Measurements from ENCODE around the gene CACNB2.
A peak's percentile ranks its signal among the peaks of the same experiment; 100 is the strongest.

The CACNB2 gene

DNA sequence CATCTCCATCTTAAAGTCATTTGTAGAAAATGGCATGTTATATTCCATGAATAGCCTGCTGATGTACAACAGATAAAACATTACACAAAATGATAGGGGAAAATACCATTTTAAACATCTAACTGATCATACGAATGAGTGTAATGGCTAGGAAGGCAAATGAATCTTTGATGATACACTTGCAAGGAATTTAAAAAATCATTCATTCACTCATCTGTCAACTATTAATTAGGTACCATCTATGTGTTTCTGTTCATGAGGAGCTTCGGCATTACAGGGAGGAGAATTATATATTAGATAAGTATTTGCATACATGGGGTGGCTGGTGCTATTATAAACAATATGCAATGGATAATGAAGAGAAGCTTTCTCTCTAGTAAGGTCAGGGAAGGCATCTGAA, 183.7 kb downstream of the CACNB2 start:
- no peaks in the 10 kb centered on the region for H3K4me1 ChIP-seq (ENCODE audit: control insufficient read depth in 1 of 2, insufficient read depth in 2 of 2, low read length in 2 of 2)
- H3K4me3 ChIP-seq (ENCODE audit: low read depth in 1 of 2, low read length in 2 of 2), result no peak overlapping the region
- no peaks in the 10 kb centered on the region for H3K36me3 ChIP-seq (ENCODE audit: control insufficient read depth in 1 of 2, insufficient read depth in 2 of 2, low read length in 2 of 2)
- no peaks in the 10 kb centered on the region for H3K27me3 ChIP-seq (ENCODE audit: control insufficient read depth in 1 of 2, insufficient read depth in 2 of 2, low read length in 2 of 2)
- H3K9me3 ChIP-seq (ENCODE audit: control insufficient read depth in 1 of 2, low read length in 2 of 2), result no peaks in the 10 kb centered on the region
- H3K27ac ChIP-seq (ENCODE audit: low read depth, low read length), result no peak overlapping the region
- H3K9ac ChIP-seq (ENCODE audit: low read depth in 1 of 2, low read length in 2 of 2), result no peak overlapping the region

DNA sequence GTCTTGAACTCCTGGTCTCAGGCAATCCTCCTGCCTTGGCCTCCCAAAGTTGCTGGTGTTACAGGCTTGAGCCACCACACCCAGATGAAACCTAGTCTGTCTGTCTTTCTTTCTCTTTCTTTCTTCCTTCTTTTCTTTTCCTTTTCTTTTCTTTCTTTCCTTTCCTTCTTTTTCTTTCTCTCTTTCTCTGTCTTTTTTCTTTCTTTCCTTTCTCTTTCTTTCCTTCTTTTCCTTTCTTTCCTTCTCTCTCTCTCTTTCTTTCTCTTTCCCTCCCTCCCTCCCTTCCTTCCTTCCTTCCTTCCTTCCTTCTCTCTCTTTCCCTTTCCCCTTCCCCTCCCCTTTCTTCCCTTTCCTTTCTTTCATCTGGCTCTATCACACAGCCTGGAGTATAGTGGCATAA, 185.2 kb downstream of the CACNB2 start:
- Histone ChIP-seq H3K4me1 (ENCODE audit: control insufficient read depth in 1 of 2, insufficient read depth in 2 of 2, low read length in 2 of 2) (no peaks in the 10 kb centered on the region), H3K9ac (ENCODE audit: low read depth in 1 of 2, low read length in 2 of 2) (no peak overlapping the region), H3K27me3 (ENCODE audit: control insufficient read depth in 1 of 2, insufficient read depth in 2 of 2, low read length in 2 of 2) (no peaks in the 10 kb centered on the region), H3K9me3 (ENCODE audit: control insufficient read depth in 1 of 2, low read length in 2 of 2) (no peaks in the 10 kb centered on the region), H3K4me3 (ENCODE audit: low read depth in 1 of 2, low read length in 2 of 2) (no peak overlapping the region), H3K27ac (ENCODE audit: low read depth, low read length) (no peak overlapping the region), H3K36me3 (ENCODE audit: control insufficient read depth in 1 of 2, insufficient read depth in 2 of 2, low read length in 2 of 2) (no peaks in the 10 kb centered on the region)

DNA sequence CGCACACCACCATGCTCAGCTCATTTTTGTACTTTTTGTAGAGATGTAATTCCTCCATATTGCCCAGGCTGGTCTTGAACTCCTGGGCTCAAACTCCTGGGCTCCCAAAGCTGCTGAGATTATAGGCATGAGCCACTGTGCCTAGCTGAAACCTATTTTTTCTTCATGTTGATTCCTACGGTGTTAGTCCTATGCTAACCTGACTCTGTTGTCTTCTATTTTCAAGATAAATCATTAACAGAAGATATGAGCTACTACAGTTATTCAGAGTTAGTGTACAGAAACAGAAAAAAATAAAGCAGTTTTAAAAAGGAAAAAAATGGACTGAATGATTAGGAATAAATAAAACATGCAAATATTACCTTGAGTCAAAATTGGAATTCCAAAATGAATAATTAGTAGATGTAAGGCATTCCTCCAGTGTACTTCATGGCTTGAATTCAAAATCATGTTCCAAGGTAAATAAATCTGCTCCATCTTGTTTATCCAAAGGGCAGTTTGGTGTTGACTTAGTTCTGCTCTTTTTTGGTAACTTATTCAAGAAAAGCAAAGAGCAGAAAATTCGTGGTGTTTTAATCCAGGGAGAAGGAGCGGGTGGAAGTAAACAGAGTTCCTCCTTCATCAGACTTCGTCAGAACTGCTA, 185.8 kb downstream of the CACNB2 start:
- Histone ChIP-seq H3K36me3 (ENCODE audit: control insufficient read depth in 1 of 2, insufficient read depth in 2 of 2, low read length in 2 of 2) (no peaks in the 10 kb centered on the region), H3K4me1 (ENCODE audit: control insufficient read depth in 1 of 2, insufficient read depth in 2 of 2, low read length in 2 of 2) (no peaks in the 10 kb centered on the region), H3K27ac (ENCODE audit: low read depth, low read length) (no peak overlapping the region), H3K27me3 (ENCODE audit: control insufficient read depth in 1 of 2, insufficient read depth in 2 of 2, low read length in 2 of 2) (no peaks in the 10 kb centered on the region), H3K9ac (ENCODE audit: low read depth in 1 of 2, low read length in 2 of 2) (no peak overlapping the region), H3K9me3 (ENCODE audit: control insufficient read depth in 1 of 2, low read length in 2 of 2) (no peaks in the 10 kb centered on the region), H3K4me3 (ENCODE audit: low read depth in 1 of 2, low read length in 2 of 2) (no peak overlapping the region)

DNA sequence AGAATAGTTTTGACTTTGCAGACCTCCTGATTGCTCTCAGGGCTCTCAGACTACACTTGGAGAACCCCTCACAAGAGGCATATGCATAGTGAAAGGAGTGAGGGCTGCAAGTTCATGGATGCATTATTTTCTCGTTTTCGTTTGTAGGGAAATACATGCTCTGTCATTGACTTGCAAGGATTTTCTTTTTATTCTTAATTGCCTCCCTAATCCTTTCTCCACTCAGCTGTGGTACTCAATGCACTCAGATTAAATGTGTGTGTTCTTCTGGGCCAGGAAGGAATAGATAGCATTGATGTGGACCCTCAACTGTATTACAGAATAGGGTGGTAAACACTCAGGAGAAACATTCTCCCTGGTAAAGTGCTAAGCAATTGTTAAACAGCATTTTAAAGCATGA, 188.7 kb downstream of the CACNB2 start:
- Histone ChIP-seq H3K9ac (ENCODE audit: low read depth in 1 of 2, low read length in 2 of 2) (no peak overlapping the region), H3K4me1 (ENCODE audit: control insufficient read depth in 1 of 2, insufficient read depth in 2 of 2, low read length in 2 of 2) (no peaks in the 10 kb centered on the region), H3K27me3 (ENCODE audit: control insufficient read depth in 1 of 2, insufficient read depth in 2 of 2, low read length in 2 of 2) (no peaks in the 10 kb centered on the region), H3K27ac (ENCODE audit: low read depth, low read length) (no peak overlapping the region), H3K9me3 (ENCODE audit: control insufficient read depth in 1 of 2, low read length in 2 of 2) (no peaks in the 10 kb centered on the region), H3K36me3 (ENCODE audit: control insufficient read depth in 1 of 2, insufficient read depth in 2 of 2, low read length in 2 of 2) (no peaks in the 10 kb centered on the region), H3K4me3 (ENCODE audit: low read depth in 1 of 2, low read length in 2 of 2) (no peak overlapping the region)

DNA sequence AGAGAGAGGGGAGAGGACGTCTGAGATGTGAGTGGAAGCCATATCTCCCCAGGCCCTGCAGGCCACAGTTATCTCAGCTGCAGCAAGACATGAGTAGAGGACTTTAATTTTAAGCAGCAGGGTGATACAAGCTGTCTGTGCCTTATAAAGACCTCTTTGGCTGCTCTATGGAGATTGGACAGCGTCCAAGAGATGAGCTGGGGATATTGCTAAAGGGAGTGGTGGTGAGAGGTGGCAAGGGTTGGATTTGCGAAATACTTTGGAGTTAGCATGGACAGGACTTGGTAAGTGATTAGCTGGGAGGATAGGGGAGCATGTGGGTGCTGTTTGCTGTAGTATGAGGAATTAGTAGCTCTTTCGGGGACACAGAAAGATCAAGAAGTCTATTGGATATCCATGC, 191.8 kb downstream of the CACNB2 start:
- Histone ChIP-seq H3K4me3 (ENCODE audit: low read depth in 1 of 2, low read length in 2 of 2) (no peak overlapping the region), H3K27ac (ENCODE audit: low read depth, low read length) (no peak overlapping the region), H3K27me3 (ENCODE audit: control insufficient read depth in 1 of 2, insufficient read depth in 2 of 2, low read length in 2 of 2) (no peaks in the 10 kb centered on the region), H3K36me3 (ENCODE audit: control insufficient read depth in 1 of 2, insufficient read depth in 2 of 2, low read length in 2 of 2) (no peaks in the 10 kb centered on the region), H3K9ac (ENCODE audit: low read depth in 1 of 2, low read length in 2 of 2) (no peak overlapping the region), H3K4me1 (ENCODE audit: control insufficient read depth in 1 of 2, insufficient read depth in 2 of 2, low read length in 2 of 2) (no peaks in the 10 kb centered on the region), H3K9me3 (ENCODE audit: control insufficient read depth in 1 of 2, low read length in 2 of 2) (no peaks in the 10 kb centered on the region)

DNA sequence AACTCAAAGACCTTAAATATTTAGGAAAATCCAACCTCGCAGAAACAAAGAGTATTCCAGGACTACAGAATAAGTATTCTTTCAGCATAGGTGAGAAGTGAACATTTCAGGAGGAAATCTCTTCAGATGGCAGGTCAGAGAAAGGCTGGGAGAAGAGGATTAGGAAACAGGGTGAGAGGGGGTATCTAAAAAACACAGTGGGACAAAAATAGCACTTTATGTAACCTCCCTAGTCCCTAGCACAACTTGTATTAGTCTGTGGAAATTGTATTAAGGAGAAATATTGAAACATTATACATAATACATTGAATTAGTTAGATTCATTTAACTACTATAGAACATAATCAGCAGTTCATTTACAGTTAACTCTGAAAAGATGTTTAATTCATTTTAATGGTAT, 192.3 kb downstream of the CACNB2 start:
- Histone ChIP-seq H3K9me3 (ENCODE audit: control insufficient read depth in 1 of 2, low read length in 2 of 2) (no peaks in the 10 kb centered on the region), H3K4me3 (ENCODE audit: low read depth in 1 of 2, low read length in 2 of 2) (no peak overlapping the region), H3K36me3 (ENCODE audit: control insufficient read depth in 1 of 2, insufficient read depth in 2 of 2, low read length in 2 of 2) (no peaks in the 10 kb centered on the region), H3K9ac (ENCODE audit: low read depth in 1 of 2, low read length in 2 of 2) (no peak overlapping the region), H3K27ac (ENCODE audit: low read depth, low read length) (no peak overlapping the region), H3K27me3 (ENCODE audit: control insufficient read depth in 1 of 2, insufficient read depth in 2 of 2, low read length in 2 of 2) (no peaks in the 10 kb centered on the region), H3K4me1 (ENCODE audit: control insufficient read depth in 1 of 2, insufficient read depth in 2 of 2, low read length in 2 of 2) (no peaks in the 10 kb centered on the region)

DNA sequence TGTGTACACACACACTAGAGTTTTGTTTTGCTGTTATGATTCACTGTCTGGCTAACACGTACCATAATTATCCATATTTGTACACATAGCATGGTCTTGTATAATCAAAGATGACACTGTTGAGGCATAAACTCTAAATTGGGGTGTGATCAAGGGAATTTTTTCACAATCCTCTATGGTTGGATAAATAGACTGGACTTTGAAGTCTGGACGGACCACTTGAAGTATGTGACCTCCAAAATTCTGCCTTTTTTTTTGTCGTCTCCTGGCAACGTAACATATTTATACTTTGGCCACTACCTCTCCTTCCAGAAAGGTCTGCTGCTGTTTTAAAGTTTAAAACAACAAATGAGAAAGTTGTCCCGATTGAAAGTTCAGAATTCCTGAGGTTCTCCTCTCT, 193.4 kb downstream of the CACNB2 start:
- no peaks in the 10 kb centered on the region for H3K36me3 ChIP-seq (ENCODE audit: control insufficient read depth in 1 of 2, insufficient read depth in 2 of 2, low read length in 2 of 2)
- H3K4me1 ChIP-seq (ENCODE audit: control insufficient read depth in 1 of 2, insufficient read depth in 2 of 2, low read length in 2 of 2), result no peaks in the 10 kb centered on the region
- no peak overlapping the region for H3K4me3 ChIP-seq (ENCODE audit: low read depth in 1 of 2, low read length in 2 of 2)
- no peak overlapping the region for H3K9ac ChIP-seq (ENCODE audit: low read depth in 1 of 2, low read length in 2 of 2)
- no peak overlapping the region for H3K27ac ChIP-seq (ENCODE audit: low read depth, low read length)
- H3K9me3 ChIP-seq (ENCODE audit: control insufficient read depth in 1 of 2, low read length in 2 of 2), result no peaks in the 10 kb centered on the region
- no peaks in the 10 kb centered on the region for H3K27me3 ChIP-seq (ENCODE audit: control insufficient read depth in 1 of 2, insufficient read depth in 2 of 2, low read length in 2 of 2)

DNA sequence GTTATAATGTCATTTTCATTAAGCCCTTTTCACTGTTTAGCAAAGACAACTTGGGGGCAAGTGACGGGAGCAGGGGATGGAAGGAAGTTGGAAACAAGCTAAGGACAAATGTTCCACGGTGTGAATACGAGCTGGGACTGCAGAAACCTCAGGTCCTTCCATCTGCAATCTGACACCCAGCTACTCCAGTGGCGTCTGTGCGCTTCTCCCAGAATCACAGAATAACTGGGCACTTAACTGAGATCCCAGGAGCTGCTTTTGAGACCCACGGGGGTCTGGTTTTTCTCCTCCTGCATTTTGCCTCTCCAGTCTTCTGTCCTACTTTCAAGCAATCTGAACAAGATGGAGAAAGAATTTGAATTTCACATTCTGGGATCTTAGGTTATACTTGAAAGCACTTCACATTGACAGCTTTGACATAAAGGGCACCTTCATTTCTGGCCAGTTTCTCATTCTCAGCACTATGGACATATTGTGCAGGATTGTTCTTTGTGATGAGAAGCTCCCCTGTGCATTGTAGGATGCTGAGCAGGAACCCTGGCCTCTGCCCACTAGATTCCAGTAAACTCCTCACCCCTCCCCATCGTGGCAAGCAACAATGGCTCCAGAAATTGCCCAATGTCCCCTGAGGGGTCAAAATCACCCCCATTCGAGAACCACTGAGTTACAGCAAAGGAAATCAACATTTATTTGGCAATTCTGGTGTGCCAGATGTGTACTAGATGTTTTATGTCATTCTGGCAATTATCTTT, 194.1 kb downstream of the CACNB2 start:
- Histone ChIP-seq H3K27ac (ENCODE audit: low read depth, low read length) (no peak overlapping the region), H3K27me3 (ENCODE audit: control insufficient read depth in 1 of 2, insufficient read depth in 2 of 2, low read length in 2 of 2) (no peaks in the 10 kb centered on the region), H3K9me3 (ENCODE audit: control insufficient read depth in 1 of 2, low read length in 2 of 2) (no peaks in the 10 kb centered on the region), H3K4me1 (ENCODE audit: control insufficient read depth in 1 of 2, insufficient read depth in 2 of 2, low read length in 2 of 2) (no peaks in the 10 kb centered on the region), H3K36me3 (ENCODE audit: control insufficient read depth in 1 of 2, insufficient read depth in 2 of 2, low read length in 2 of 2) (no peaks in the 10 kb centered on the region), H3K4me3 (ENCODE audit: low read depth in 1 of 2, low read length in 2 of 2) (no peak overlapping the region), H3K9ac (ENCODE audit: low read depth in 1 of 2, low read length in 2 of 2) (no peak overlapping the region)

DNA sequence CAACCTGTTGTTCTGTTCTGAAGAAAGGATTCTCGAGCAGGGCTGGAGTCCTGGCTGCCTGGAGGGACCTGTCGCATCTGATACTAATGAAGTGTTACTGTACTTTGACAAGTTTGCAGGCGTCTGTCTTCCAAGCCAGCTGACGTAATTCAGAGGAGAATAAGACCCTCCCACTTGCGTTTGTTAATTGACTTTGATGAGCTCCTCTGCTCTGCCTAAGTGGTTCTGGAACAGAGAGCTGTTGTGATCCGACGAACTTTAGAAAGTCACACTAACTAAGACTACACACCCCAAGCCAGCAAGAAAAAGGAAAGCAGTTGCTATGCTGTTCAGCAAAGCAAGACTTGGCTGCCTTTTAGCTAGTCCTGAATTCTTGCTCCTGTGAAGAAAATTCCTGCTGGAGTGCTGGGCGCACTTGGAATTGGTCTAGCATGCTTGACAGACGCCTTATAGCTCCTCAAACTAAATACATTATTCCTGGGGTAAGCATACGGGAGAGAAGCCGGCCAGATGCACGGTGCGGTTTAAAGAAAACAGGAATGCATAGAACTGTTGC, 200.3 kb downstream of the CACNB2 start:
- Histone ChIP-seq H3K9ac (ENCODE audit: low read depth in 1 of 2, low read length in 2 of 2) (peak overlapping the region; percentile 4 to 61), H3K4me3 (ENCODE audit: low read depth in 1 of 2, low read length in 2 of 2) (peak overlapping the region; percentile 62 to 72), H3K36me3 (ENCODE audit: control insufficient read depth in 1 of 2, insufficient read depth in 2 of 2, low read length in 2 of 2) (no peaks in the 10 kb centered on the region), H3K27ac (ENCODE audit: low read depth, low read length) (no peak overlapping the region), H3K9me3 (ENCODE audit: control insufficient read depth in 1 of 2, low read length in 2 of 2) (no peaks in the 10 kb centered on the region), H3K27me3 (ENCODE audit: control insufficient read depth in 1 of 2, insufficient read depth in 2 of 2, low read length in 2 of 2) (no peaks in the 10 kb centered on the region), H3K4me1 (ENCODE audit: control insufficient read depth in 1 of 2, insufficient read depth in 2 of 2, low read length in 2 of 2) (peaks cover 0 to 3% of the 10 kb centered on the region in 2 donors)

DNA sequence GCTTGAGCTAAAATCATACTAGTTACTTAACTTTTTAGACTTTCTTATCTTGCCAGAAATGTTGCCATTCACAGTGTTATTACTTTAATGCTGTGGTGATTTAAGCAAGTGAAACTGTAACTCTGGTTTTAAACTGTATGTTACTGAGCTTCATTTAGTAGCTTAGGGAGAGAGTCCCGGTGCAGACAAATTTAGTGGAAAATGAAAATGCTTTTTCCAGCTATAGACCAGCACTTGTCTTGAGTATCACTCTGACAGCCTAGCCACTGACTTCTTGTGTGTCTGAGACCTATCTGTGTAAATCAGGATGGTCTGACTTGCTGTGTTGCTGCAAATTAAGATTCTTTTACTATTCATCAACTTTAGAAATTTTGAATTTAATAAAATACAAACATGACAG, 200.8 kb downstream of the CACNB2 start:
- Histone ChIP-seq H3K4me3 (ENCODE audit: low read depth in 1 of 2, low read length in 2 of 2) (peak overlapping the region; percentile 62 to 72), H3K36me3 (ENCODE audit: control insufficient read depth in 1 of 2, insufficient read depth in 2 of 2, low read length in 2 of 2) (no peaks in the 10 kb centered on the region), H3K4me1 (ENCODE audit: control insufficient read depth in 1 of 2, insufficient read depth in 2 of 2, low read length in 2 of 2) (peaks cover 0 to 3% of the 10 kb centered on the region in 2 donors), H3K9me3 (ENCODE audit: control insufficient read depth in 1 of 2, low read length in 2 of 2) (no peaks in the 10 kb centered on the region), H3K27ac (ENCODE audit: low read depth, low read length) (no peak overlapping the region), H3K9ac (ENCODE audit: low read depth in 1 of 2, low read length in 2 of 2) (peak overlapping the region; percentile 4 to 61), H3K27me3 (ENCODE audit: control insufficient read depth in 1 of 2, insufficient read depth in 2 of 2, low read length in 2 of 2) (no peaks in the 10 kb centered on the region)
